Measurements from ENCODE around the gene TMEM131L.
"Not testable (repeated sequence)": the region's sequence is repeated elsewhere in the genome, so short reads cannot be mapped to it uniquely, and the experiment has no call there.

Gene TMEM131L

DNA sequence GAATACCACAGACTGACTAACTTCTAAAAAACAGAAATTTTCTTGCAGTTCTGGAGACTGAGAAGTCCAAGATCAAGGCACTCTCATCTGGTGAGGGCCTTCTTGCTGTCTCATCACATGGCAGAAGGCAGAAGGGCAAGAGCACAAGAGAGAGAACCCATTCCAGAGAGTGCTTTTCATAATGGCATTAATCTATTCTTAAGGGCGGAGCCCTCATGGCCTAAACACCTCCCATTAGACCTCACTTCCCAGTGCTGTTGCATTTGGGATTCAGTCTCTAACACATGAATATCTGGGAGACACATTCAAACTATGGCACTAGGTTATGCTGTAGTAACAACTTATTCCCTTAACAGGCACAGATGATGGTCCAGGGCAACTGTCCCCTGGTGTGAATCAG lies 180.8 kb downstream of the TMEM131L start:
- no peaks in the 10 kb centered on the region for H3K9me3 ChIP-seq
- no peaks in the 10 kb centered on the region for H3K27me3 ChIP-seq (ENCODE audit: low read depth)
- in situ Hi-C loops (cut with MboI; ENCODE audit: low sequenced_read_pairs), result no loop called here
- no peak overlapping the region for H3K4me3 ChIP-seq
- H3K36me3 ChIP-seq (replicated peaks), result no peaks in the 10 kb centered on the region
- DNase-seq (ENCODE audit: low spot score in 2 of 2), result no peak
- peaks cover 2% of the 10 kb centered on the region; the same call in 1 of the 2 replicates for H3K4me1 ChIP-seq

DNA sequence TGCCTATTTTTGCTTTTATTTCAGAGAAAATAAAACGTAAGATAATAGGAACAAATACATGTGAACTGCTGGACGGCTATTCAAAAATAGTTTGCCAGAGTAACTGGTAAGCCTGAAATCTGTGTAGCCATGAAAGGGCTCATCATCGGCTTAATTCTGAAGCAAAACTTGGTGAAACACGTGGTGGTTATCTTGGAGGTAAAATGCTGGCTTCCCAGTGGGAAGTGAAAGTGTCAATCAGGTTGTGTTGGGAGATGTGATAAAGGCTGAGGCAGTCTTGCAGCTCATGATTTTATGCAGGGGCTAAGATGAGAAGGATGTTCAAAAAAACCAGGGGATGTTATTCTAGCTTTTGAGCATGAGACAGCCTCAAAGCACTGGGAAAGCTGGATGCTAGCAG lies 181.8 kb downstream of the TMEM131L start:
- no peak for DNase-seq (ENCODE audit: low spot score in 2 of 2)
- Histone ChIP-seq H3K4me3 (no peak overlapping the region), H3K36me3 (replicated peaks) (no peaks in the 10 kb centered on the region), H3K4me1 (peaks cover 2% of the 10 kb centered on the region; the same call in 1 of the 2 replicates), H3K27me3 (ENCODE audit: low read depth) (no peaks in the 10 kb centered on the region), H3K9me3 (no peaks in the 10 kb centered on the region)
- in situ Hi-C loops (cut with MboI; ENCODE audit: low sequenced_read_pairs), result no loop called here

GRCh38 chr4:153649572-153649991 lies 183.4 kb downstream of the TMEM131L start:
- peak; percentile 23 to 49 for DNase-seq (ENCODE audit: low spot score in 2 of 2)
- no peaks in the 10 kb centered on the region for H3K9me3 ChIP-seq
- H3K4me3 ChIP-seq, result no peak overlapping the region
- H3K36me3 ChIP-seq (replicated peaks), result no peaks in the 10 kb centered on the region
- H3K4me1 ChIP-seq, result no peaks in the 10 kb centered on the region
- H3K27me3 ChIP-seq (ENCODE audit: low read depth), result no peaks in the 10 kb centered on the region
- in situ Hi-C loops (cut with MboI; ENCODE audit: low sequenced_read_pairs), result no loop called here

GRCh38 chr4:153651116-153651515 lies 185.0 kb downstream of the TMEM131L start:
- no peaks in the 10 kb centered on the region for H3K4me1 ChIP-seq
- no peaks in the 10 kb centered on the region for H3K36me3 ChIP-seq (replicated peaks)
- no peaks in the 10 kb centered on the region for H3K9me3 ChIP-seq
- in situ Hi-C loops (cut with MboI; ENCODE audit: low sequenced_read_pairs), result no loop called here
- DNase-seq (ENCODE audit: low spot score in 2 of 2), result no peak
- H3K27me3 ChIP-seq (ENCODE audit: low read depth), result no peaks in the 10 kb centered on the region
- no peak overlapping the region for H3K4me3 ChIP-seq

DNA sequence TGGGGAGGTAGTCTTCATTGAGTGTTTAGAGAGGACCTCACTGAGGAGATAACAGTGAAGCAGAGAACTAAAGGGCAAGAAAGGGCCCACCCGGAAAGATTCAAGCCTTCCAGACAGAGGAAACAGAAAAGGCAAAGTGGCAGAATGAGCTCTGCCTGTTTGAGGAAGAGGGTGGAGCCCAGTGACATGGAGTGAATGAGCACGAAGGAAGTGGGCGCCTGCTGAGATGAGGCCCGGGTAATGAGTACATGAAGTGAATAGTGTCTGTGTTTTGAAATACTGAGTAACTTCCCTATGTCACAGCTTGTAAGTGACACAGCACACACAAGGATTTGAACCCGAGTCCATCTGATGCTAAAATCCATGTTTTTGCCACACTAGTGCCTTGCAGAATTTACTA lies 185.4 kb downstream of the TMEM131L start:
- Histone ChIP-seq H3K4me1 (no peaks in the 10 kb centered on the region), H3K4me3 (no peak overlapping the region), H3K9me3 (no peaks in the 10 kb centered on the region), H3K36me3 (replicated peaks) (no peaks in the 10 kb centered on the region), H3K27me3 (ENCODE audit: low read depth) (no peaks in the 10 kb centered on the region)
- in situ Hi-C loops (cut with MboI; ENCODE audit: low sequenced_read_pairs), result no loop called here
- no peak for DNase-seq (ENCODE audit: low spot score in 2 of 2)

- Histone ChIP-seq H3K27me3 (ENCODE audit: low read depth) (no peaks in the 10 kb centered on the region), H3K4me3 (no peak overlapping the region), H3K4me1 (no peaks in the 10 kb centered on the region), H3K9me3 (no peaks in the 10 kb centered on the region), H3K36me3 (replicated peaks) (no peaks in the 10 kb centered on the region)
- in situ Hi-C loops (cut with MboI; ENCODE audit: low sequenced_read_pairs), result no loop called here
- no peak for DNase-seq (ENCODE audit: low spot score in 2 of 2)
These were observed 186.1 kb downstream of the TMEM131L start for GRCh38 chr4:153652051-153652784.

- Histone ChIP-seq H3K4me3 (no peak overlapping the region), H3K9me3 (no peaks in the 10 kb centered on the region), H3K4me1 (no peaks in the 10 kb centered on the region), H3K36me3 (replicated peaks) (no peaks in the 10 kb centered on the region), H3K27me3 (ENCODE audit: low read depth) (no peaks in the 10 kb centered on the region)
- in situ Hi-C loops (cut with MboI; ENCODE audit: low sequenced_read_pairs), result no loop called here
- DNase-seq (ENCODE audit: low spot score in 2 of 2), result no peak
These were observed 188.9 kb downstream of the TMEM131L start for GRCh38 chr4:153655002-153655541.

DNA sequence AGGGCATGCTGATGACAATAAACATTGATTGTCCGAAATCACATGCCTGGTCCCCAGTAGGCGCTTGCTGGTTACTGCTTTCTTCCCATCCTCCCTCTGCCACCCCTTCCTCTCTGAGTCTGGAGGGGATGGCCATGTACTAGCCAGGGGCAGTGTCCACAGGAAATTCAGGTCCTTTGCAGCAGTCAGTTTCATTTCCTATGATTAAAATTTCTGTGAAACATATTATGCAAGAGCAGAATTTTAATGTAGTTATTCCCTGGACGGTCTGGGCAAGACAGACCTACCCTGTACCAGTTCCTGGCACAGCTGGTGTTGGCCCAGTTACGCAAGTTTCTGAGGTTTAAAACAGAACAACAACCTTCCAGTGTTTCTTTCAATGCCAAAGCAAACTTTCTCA lies 189.8 kb downstream of the TMEM131L start:
- in situ Hi-C loops (cut with MboI; ENCODE audit: low sequenced_read_pairs), result no loop called here
- Histone ChIP-seq H3K36me3 (replicated peaks) (no peaks in the 10 kb centered on the region), H3K4me1 (no peaks in the 10 kb centered on the region), H3K27me3 (ENCODE audit: low read depth) (no peaks in the 10 kb centered on the region), H3K4me3 (no peak overlapping the region), H3K9me3 (no peaks in the 10 kb centered on the region)
- DNase-seq (ENCODE audit: low spot score in 2 of 2), result no peak

GRCh38 chr4:153661215-153661822 lies 195.2 kb downstream of the TMEM131L start:
- DNase-seq (ENCODE audit: low spot score in 2 of 2), result no peak
- in situ Hi-C loops (cut with MboI; ENCODE audit: low sequenced_read_pairs), result no loop called here

DNA sequence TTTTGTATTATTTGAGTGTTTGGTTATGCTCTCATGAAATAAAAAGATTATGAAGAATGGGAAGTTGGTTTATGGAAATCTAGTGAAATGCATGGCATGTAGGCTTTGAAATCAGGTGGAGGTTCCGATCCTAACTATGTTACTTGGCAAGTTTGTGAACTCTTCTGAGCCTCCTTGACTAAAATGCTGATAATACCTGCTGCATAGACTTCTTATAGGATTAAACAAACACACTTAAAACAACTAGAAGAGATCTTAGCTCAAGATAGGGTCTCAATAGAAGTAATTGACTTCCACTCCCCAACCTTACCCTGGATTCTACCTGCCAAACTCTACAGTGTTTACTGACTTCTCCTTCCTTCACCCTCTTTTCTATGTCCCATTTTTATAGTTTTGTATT lies 195.7 kb downstream of the TMEM131L start:
- Histone ChIP-seq H3K27me3 (ENCODE audit: low read depth) (no peaks in the 10 kb centered on the region; the same call in 1 of the 2 replicates), H3K9me3 (no peaks in the 10 kb centered on the region), H3K4me3 (no peak overlapping the region), H3K36me3 (replicated peaks) (no peaks in the 10 kb centered on the region), H3K4me1 (no peaks in the 10 kb centered on the region)
- in situ Hi-C loops (cut with MboI; ENCODE audit: low sequenced_read_pairs), result no loop called here
- DNase-seq (ENCODE audit: low spot score in 2 of 2), result no peak

More at GRCh38 chr4:153661215-153661822, 195.2 kb downstream of the TMEM131L start:
- H3K27me3 ChIP-seq (ENCODE audit: low read depth), result no peaks in the 10 kb centered on the region; the same call in 1 of the 2 replicates
- no peaks in the 10 kb centered on the region for H3K4me1 ChIP-seq
- H3K4me3 ChIP-seq, result no peak overlapping the region
- no peaks in the 10 kb centered on the region for H3K36me3 ChIP-seq (replicated peaks)
- no peaks in the 10 kb centered on the region for H3K9me3 ChIP-seq

GRCh38 chr4:153663667-153664066 lies 197.5 kb downstream of the TMEM131L start:
- Histone ChIP-seq H3K27me3 (ENCODE audit: low read depth) (peaks cover 2% of the 10 kb centered on the region; the same call in 1 of the 2 replicates), H3K9me3 (no peaks in the 10 kb centered on the region), H3K4me3 (no peak overlapping the region), H3K4me1 (no peaks in the 10 kb centered on the region), H3K36me3 (replicated peaks) (no peaks in the 10 kb centered on the region)
- in situ Hi-C loops (cut with MboI; ENCODE audit: low sequenced_read_pairs), result no loop called here
- no peak for DNase-seq (ENCODE audit: low spot score in 2 of 2)

- DNase-seq (ENCODE audit: low spot score in 2 of 2); H3K4me1 ChIP-seq; in situ Hi-C loops (cut with MboI; ENCODE audit: low sequenced_read_pairs); H3K4me3 ChIP-seq; H3K9me3 ChIP-seq; H3K27me3 ChIP-seq (ENCODE audit: low read depth); H3K36me3 ChIP-seq (replicated peaks): not testable (repeated sequence)
These were observed 200.3 kb downstream of the TMEM131L start for GRCh38 chr4:153666505-153666904.

DNA sequence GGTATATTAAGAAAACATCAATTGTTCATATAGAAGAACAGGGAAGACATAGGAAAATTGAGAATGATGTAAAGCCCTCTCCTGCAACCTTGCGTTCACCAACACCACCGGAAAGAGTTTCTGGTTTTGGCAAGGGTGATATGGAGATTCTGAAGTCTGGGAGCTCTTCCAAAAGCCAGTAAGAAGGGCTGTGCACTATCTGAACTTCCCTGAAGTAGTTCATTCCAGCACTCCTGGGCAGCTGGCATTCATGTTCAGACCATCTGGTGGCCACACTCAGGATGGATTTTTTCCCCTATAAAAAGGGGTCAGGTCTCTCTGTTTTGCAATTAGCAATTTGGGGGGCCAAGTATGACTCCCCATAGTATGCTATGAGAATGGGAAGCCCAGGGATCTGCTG lies 202.5 kb downstream of the TMEM131L start:
- Histone ChIP-seq H3K9me3 (no peaks in the 10 kb centered on the region), H3K4me3 (no peak overlapping the region), H3K27me3 (ENCODE audit: low read depth) (0 out of 2 replicates have a peak, but pooled peaks cover 2% of the 10 kb centered on the region), H3K36me3 (replicated peaks) (no peaks in the 10 kb centered on the region), H3K4me1 (no peaks in the 10 kb centered on the region)
- in situ Hi-C loops (cut with MboI; ENCODE audit: low sequenced_read_pairs), result no loop called here
- DNase-seq (ENCODE audit: low spot score in 2 of 2), result no peak

- DNase-seq (ENCODE audit: low spot score in 2 of 2), result no peak
- Histone ChIP-seq H3K4me1 (no peaks in the 10 kb centered on the region), H3K9me3 (no peaks in the 10 kb centered on the region), H3K36me3 (replicated peaks) (no peaks in the 10 kb centered on the region), H3K4me3 (no peak overlapping the region), H3K27me3 (ENCODE audit: low read depth) (0 out of 2 replicates have a peak, but pooled peaks cover 2% of the 10 kb centered on the region)
- in situ Hi-C loops (cut with MboI; ENCODE audit: low sequenced_read_pairs), result no loop called here
These were observed 203.7 kb downstream of the TMEM131L start for GRCh38 chr4:153669838-153670237.

All from HAP-1 (cell line).